SK-N-MC (cell line): ENCODE data around the gene PLEKHD1.
"Not testable (repeated sequence)": the region's sequence is repeated elsewhere in the genome, so short reads cannot be mapped to it uniquely, and the experiment has no call there.

Experiments used
- EZH2 ChIP-seq: fragments of 200-600 bp; sonication (generic); IDR thresholded peaks from one replicate; pipeline ENCODE4 v1.6.1; 2017; ENCODE audit warnings: antibody characterized with exemption
- FOXP2 ChIP-seq: optimal IDR thresholded peaks from 2 replicates; pipeline ENCODE3; 2011; ENCODE audit warnings: mild to moderate bottlenecking, moderate library complexity; ENCODE audit not compliant: insufficient read depth; ENCODE audit errors: extremely low read length, control extremely low read depth
- POLR2AphosphoS5 ChIP-seq: IDR thresholded peaks from 2 replicates; pipeline ENCODE4 v1.6.1; 2012; ENCODE audit warnings: mild to moderate bottlenecking, low read depth, low read length, borderline replicate concordance

DNA sequence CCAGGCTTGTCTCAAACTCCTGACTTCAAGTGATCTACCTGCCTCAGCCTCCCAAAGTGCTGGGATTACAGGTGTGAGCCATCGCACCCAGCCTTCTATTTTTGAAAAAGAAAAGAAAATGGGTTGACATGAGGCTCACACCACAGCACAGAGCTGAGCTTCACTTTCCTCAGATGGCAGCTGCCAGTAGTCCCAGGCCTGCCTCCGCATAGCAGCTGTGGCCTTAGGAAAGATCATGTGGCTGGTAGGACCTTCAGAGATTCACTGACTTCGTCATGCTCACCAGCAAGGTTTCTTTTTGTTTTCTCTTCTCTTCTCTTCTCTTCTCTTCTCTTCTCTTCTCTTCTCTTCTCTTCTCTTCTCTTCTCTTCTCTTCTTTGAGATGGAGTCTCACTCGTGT, 13.8 kb downstream of the PLEKHD1 start:
- not testable (repeated sequence) for TF ChIP-seq POLR2AphosphoS5, EZH2, FOXP2
